NCI-H1694 treated with DMSO at 0.1 percent for 48 hours (cell line): ENCODE measurements around the gene DYNC1H1.

Experiments
- DNase-seq: peaks from one replicate; lab custom pipeline; 2025; lab: John Stamatoyannopoulos, UW

Gene DYNC1H1

GRCh38 chr14:101997429-101998336 is 33.3 kb downstream of the DYNC1H1 start:
- no peak for DNase-seq

GRCh38 chr14:102000902-102001301 is 36.5 kb downstream of the DYNC1H1 start:
- no peak for DNase-seq

- no peak for DNase-seq
These were observed 41.0 kb downstream of the DYNC1H1 start for GRCh38 chr14:102005336-102005735.

- no peak for DNase-seq
These were observed 43.6 kb downstream of the DYNC1H1 start for GRCh38 chr14:102007916-102008418.

- DNase-seq, result peak; percentile 52
These were observed 44.5 kb downstream of the DYNC1H1 start for GRCh38 chr14:102008891-102009290.

GRCh38 chr14:102011631-102012030 is 47.3 kb downstream of the DYNC1H1 start:
- DNase-seq, result no peak

GRCh38 chr14:102012336-102012735 is 48.0 kb downstream of the DYNC1H1 start:
- no peak for DNase-seq

- DNase-seq, result no peak
These were observed 49.4 kb downstream of the DYNC1H1 start for GRCh38 chr14:102013669-102014200.

- DNase-seq, result no peak
These were observed 50.8 kb downstream of the DYNC1H1 start for GRCh38 chr14:102015045-102015685.

GRCh38 chr14:102015771-102016170 is 51.4 kb downstream of the DYNC1H1 start:
- DNase-seq, result no peak

- no peak for DNase-seq
These were observed 52.2 kb downstream of the DYNC1H1 start for GRCh38 chr14:102016420-102017090.

- DNase-seq, result no peak
These were observed 53.9 kb downstream of the DYNC1H1 start for GRCh38 chr14:102018251-102018650.

- DNase-seq, result no peak
These were observed 54.7 kb downstream of the DYNC1H1 start for GRCh38 chr14:102019006-102019540.

- no peak for DNase-seq
These were observed 55.9 kb downstream of the DYNC1H1 start for GRCh38 chr14:102020058-102020971.

GRCh38 chr14:102026934-102027333 is 62.6 kb downstream of the DYNC1H1 start:
- DNase-seq, result no peak

GRCh38 chr14:102027951-102028350 is 63.6 kb downstream of the DYNC1H1 start:
- DNase-seq, result no peak

GRCh38 chr14:102028733-102029132 is 64.4 kb downstream of the DYNC1H1 start:
- DNase-seq, result no peak

GRCh38 chr14:102029956-102030355 is 65.6 kb downstream of the DYNC1H1 start:
- DNase-seq, result peak; percentile 48

GRCh38 chr14:102033241-102033640 is 68.9 kb downstream of the DYNC1H1 start:
- no peak for DNase-seq

- no peak for DNase-seq
These were observed 69.9 kb downstream of the DYNC1H1 start for GRCh38 chr14:102034301-102034700.

GRCh38 chr14:102035914-102036313 is 71.5 kb downstream of the DYNC1H1 start:
- DNase-seq, result no peak
